Erythroblast (primary cell): ENCODE data around the gene DAB1.

ENCODE experiments used
- GATA1 ChIP-seq: IDR thresholded peaks from 2 replicates; pipeline ENCODE4 v1.6.1; 2011; ENCODE audit warnings: low read depth, mild to moderate bottlenecking, control low read depth, low read length, moderate library complexity
- POLR2A ChIP-seq: IDR thresholded peaks from 2 replicates; pipeline ENCODE4 v1.6.1; 2011; ENCODE audit warnings: mild to moderate bottlenecking, low read length

- TF ChIP-seq GATA1 (no peak), POLR2A (no peak)
Observed at GRCh38 chr1:57235730-57236510, 187.9 kb downstream of the DAB1 start.
